Transverse colon (tissue), 4 donors: Measurements from ENCODE around the gene IMPACT. TPM values are rescaled to one million over a fixed set of nuclear protein-coding genes. Genes with fewer than 3 reads are reported as not detected.

Experiments used
- DNase-seq: peaks from one replicate; pipeline ENCODE4 v3.0.0-alpha.2; 2019
- H3K27ac ChIP-seq, 4 donors: fragments of 200-600 bp; sonication (generic); 2 replicates each; pipeline ENCODE4 v1.5.1; 2016 to 2018; ENCODE audit warnings: inconsistent platforms in 4 of 4
- H3K27me3 ChIP-seq: fragments of 200-600 bp; sonication (generic); 2 replicates; pipeline ENCODE4 v1.5.1; 2017; ENCODE audit warnings: inconsistent platforms
- H3K36me3 ChIP-seq, 4 donors: fragments of 200-600 bp; sonication (generic); 2 replicates each; pipeline ENCODE4 v1.5.1; 2017 to 2019; ENCODE audit warnings: inconsistent platforms in 4 of 4
- H3K4me1 ChIP-seq, 4 donors: fragments of 200-600 bp; sonication (generic); 2 replicates each; pipeline ENCODE4 v1.5.1; 2017 to 2020; ENCODE audit warnings: inconsistent platforms in 4 of 4
- H3K4me3 ChIP-seq, 4 donors: fragments of 200-600 bp; sonication (generic); 1 replicate in 1 of 4; 2 replicates in 3 of 4; pipeline versions ENCODE4 v1.5.1 to v1.6.1; 2017 to 2019; ENCODE audit warnings: inconsistent platforms in 4 of 4
- H3K9me3 ChIP-seq, 2 donors: fragments of 200-600 bp; sonication (generic); 2 replicates each; pipeline ENCODE4 v1.5.1; 2017 to 2019; ENCODE audit warnings: inconsistent platforms in 2 of 2
- EP300 ChIP-seq: sonication (generic); formaldehyde crosslinking; IDR thresholded peaks from one replicate; pipeline ENCODE4 v1.6.1; 2017; ENCODE audit warnings: antibody characterized with exemption, low read depth
- POLR2A ChIP-seq: fragments of 450-650 bp; IDR thresholded peaks from one replicate; pipeline ENCODE4 v1.6.1; 2016; ENCODE audit warnings: antibody characterized with exemption, mild to moderate bottlenecking, moderate library complexity
- POLR2AphosphoS5 ChIP-seq, 3 donors: sonication (generic); formaldehyde crosslinking; IDR thresholded peaks; one replicate each; pipeline ENCODE4 v1.6.1; 2016; ENCODE audit warnings: antibody characterized with exemption in 3 of 3
- WGBS, 2 donors: methylation state at CpG; one replicate each; pipeline ENCODE4 v1.1.5; 2018; ENCODE audit warnings: low coverage in 1 of 2; 5-methylcytosine and 5-hydroxymethylcytosine counted together
- in situ Hi-C, 4 donors: fragments of 200-750 bp; cut with MboI; loops; one replicate each; pipeline versions ENCODE4 v1.15.0 to v1.15.1; 2017; ENCODE audit warnings: low sequenced_read_pairs in 3 of 4, low pct_ligation_motif_present in 1 of 4, low pct_unique_long_range_greater_than_20kb in 1 of 4
- intact Hi-C: fragments of 100-400 bp; cut with DNase I; formaldehyde crosslinking; loops from one replicate; pipeline ENCODE4 v1.15.1; 2023; ENCODE audit warnings: low total_unique reads
- total RNA-seq, 4 donors: library from RNA; depleted of rRNA; stranded (reverse); fragments of >200 nt; gene quantifications; one replicate each; pipeline ENCODE4 v1.1.0, GENCODE V29; 2016
- TF ChIP-seq, protein P1 (sequence below), 5 experiments: fragments of 200-600 bp in 3 of 5; fragments of 450-650 bp in 2 of 5; sonication (generic) in 3 of 5; IDR thresholded peaks; 1 replicate in 2 of 5; 2 replicates in 3 of 5; pipeline ENCODE4 v1.5.1; 2016 to 2017; ENCODE audit warnings: antibody characterized with exemption in 5 of 5, inconsistent platforms in 3 of 5, mild to moderate bottlenecking in 2 of 5, moderate library complexity in 1 of 5

The IMPACT gene
- total RNA-seq, 4 donors from 2014 or later = 12.4 to 18.0 (median 16.5) TPM

DNA sequence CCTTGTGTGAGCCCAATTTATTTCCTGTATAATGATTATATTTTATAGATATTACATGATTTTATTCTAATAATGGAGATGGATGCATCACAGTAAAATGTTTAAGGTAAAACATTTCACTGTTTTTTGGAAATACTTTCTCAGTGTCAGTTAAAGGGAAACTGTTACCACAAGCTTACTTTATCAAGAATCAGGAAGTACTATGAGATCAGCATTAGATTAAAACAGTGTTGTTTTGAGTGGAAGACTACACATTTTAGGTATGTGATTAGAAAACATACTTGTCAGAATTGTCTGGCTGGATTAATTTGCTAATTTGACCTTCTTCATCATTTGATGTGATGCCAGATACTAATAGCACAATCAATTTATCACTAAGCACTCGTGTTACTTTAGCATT lies 33.9 kb downstream of the IMPACT start, which contains the start of gene HRH4:
TSS of gene HRH4 (plus strand) at position 250 of the 400 bp plus-strand sequence. CDS start at position 342, 92 bp downstream.
- TF ChIP-seq EP300 = no peak
- TF ChIP-seq POLR2A = no peak
- TF ChIP-seq, protein P1, sequence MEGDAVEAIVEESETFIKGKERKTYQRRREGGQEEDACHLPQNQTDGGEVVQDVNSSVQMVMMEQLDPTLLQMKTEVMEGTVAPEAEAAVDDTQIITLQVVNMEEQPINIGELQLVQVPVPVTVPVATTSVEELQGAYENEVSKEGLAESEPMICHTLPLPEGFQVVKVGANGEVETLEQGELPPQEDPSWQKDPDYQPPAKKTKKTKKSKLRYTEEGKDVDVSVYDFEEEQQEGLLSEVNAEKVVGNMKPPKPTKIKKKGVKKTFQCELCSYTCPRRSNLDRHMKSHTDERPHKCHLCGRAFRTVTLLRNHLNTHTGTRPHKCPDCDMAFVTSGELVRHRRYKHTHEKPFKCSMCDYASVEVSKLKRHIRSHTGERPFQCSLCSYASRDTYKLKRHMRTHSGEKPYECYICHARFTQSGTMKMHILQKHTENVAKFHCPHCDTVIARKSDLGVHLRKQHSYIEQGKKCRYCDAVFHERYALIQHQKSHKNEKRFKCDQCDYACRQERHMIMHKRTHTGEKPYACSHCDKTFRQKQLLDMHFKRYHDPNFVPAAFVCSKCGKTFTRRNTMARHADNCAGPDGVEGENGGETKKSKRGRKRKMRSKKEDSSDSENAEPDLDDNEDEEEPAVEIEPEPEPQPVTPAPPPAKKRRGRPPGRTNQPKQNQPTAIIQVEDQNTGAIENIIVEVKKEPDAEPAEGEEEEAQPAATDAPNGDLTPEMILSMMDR (IDR thresholded peaks at IDR 0.05) = no peak
- TF ChIP-seq POLR2AphosphoS5 (IDR thresholded peaks at IDR 0.05) = no peak
- in situ Hi-C loops = loop anchor here in 1 of 4 donors (25.0 kb wide), 1 partner anchor 102 kb away; no protein-coding TSS in a partner anchor

DNA sequence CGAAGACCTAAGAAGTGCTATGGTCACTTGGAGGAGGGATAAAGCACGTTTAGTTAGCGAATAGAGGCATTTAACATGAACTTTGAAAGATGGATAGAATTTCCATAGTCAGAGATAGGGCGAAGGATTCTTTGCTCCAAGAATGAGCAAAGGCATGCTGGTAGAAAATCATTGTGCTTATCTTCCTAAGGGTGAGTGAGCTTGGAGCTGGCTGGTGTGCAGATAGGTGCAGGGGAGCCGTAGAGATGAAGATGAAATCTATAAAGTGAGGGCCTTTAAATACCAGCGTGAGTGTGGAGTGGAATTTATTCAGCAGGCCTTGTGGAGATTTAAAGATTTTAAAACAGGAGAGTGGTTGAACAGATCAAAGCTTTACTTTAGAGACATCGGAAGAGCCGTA lies 35.5 kb downstream of the IMPACT start:
- no peaks in the 10 kb centered on the region for H3K36me3 ChIP-seq
- intact Hi-C loops = no loop called here
- H3K4me3 ChIP-seq = no peak overlapping the region
- H3K27me3 ChIP-seq = no peaks in the 10 kb centered on the region
- TF ChIP-seq, protein P1 (IDR thresholded peaks at IDR 0.05) = no peak
- TF ChIP-seq POLR2AphosphoS5 (IDR thresholded peaks at IDR 0.05) = no peak
- no peak for TF ChIP-seq EP300
- no peak for TF ChIP-seq POLR2A
- WGBS, 2 donors = 89 to 92% methylated on average over 7 to 8 of the region's 8 CpGs
- in situ Hi-C loops = loop anchor here in 1 of 4 donors (25.0 kb wide), 1 partner anchor 100 kb away; no protein-coding TSS in a partner anchor
- no peaks in the 10 kb centered on the region for H3K9me3 ChIP-seq
- no peaks in the 10 kb centered on the region for H3K4me1 ChIP-seq
- DNase-seq = no peak
- no peak overlapping the region for H3K27ac ChIP-seq

More for the DNA sequence above, 33.9 kb downstream of the IMPACT start, which contains the start of gene HRH4:
- no peak for DNase-seq
- intact Hi-C loops = no loop called here
- Histone ChIP-seq H3K27ac (no peak within 1 kb of the TSS), H3K4me1 (no peaks in the 10 kb centered on the region), H3K36me3 (no peaks in the 10 kb centered on the region), H3K9me3 (no peaks in the 10 kb centered on the region), H3K4me3 (no peak within 1 kb of the TSS), H3K27me3 (no peaks in the 10 kb centered on the region)
- 50% methylated on average over 1 of the region's 1 CpG; no CpG with 5 or more reads in 1 of the 2 donors for WGBS, 2 donors

DNA sequence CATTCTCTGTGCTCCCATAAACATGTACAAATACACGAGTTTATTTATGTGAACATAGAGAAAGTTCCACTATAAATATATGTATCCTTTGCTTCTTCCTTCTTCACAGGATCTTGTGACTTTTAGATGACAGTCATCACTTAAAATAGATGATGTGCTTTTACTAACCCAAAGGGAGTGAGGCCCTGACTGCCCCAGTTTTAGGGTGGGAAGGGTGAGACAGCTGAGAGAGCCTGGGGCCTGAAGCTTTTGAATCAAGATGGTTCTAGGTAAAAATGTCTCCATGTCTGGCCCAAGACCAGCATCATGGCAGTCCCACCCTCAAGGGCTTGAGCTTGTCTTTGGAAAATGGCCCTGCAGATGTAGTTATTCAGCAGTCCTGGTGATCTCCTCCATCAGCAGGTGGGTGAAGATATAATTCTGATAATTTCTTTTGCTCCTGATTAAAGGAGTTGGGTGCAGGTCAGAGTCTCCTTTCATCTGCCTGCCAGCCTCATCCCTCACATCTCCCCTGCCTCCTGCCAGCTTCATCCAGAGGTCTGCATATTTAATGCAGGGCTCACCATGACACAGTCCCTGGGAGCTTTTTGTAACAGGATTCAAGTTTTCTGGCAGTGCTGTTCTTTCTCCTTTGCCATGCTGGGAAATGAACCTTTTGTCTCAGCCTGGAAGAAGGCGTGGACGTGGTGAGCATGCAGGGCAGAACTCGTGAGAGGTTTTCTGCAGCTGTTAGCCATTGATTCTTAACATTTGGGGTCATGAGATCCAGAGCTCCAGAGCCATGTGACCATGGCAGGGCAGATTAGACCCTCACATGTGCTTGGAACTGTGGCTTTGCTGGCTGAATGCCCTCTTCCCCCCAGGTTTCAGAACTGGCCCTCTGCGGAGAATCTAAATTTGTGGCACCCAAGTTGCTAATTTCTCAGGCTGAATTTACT lies 36.6 kb downstream of the IMPACT start:
- Histone ChIP-seq H3K27ac (no peak overlapping the region), H3K4me1 (no peaks in the 10 kb centered on the region), H3K27me3 (no peaks in the 10 kb centered on the region), H3K36me3 (no peaks in the 10 kb centered on the region), H3K4me3 (no peak overlapping the region), H3K9me3 (no peaks in the 10 kb centered on the region)
- 33 to 83% methylated on average over 1 to 5 of the region's 5 CpGs for WGBS, 2 donors
- in situ Hi-C loops = loop anchor here in 1 of 4 donors (25.0 kb wide), 1 partner anchor 99 kb away; no protein-coding TSS in a partner anchor
- DNase-seq = no peak
- intact Hi-C loops = no loop called here
- TF ChIP-seq EP300 = no peak
- no peak for TF ChIP-seq POLR2AphosphoS5 (IDR thresholded peaks at IDR 0.05)
- TF ChIP-seq, protein P1 (IDR thresholded peaks at IDR 0.05) = no peak
- TF ChIP-seq POLR2A = no peak

DNA sequence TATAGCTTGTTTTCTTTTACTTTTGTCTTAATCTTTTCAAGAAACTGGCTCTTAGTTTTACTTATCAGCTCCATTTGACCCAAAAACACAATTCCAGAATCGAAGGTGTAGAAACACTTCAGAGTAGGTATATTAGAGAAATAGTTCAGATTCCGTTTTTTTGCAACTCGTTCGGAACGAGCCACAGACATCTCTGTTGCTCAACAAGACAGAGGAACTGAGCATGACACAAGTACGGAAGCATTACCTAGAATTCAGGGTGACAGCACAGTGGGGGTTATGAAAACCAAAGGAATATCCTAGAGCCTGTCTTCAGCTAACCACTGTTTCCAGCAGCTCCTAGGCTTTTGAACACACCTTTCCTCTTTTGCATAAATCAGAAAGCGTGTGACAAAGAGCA lies 39.0 kb downstream of the IMPACT start:
- no peaks in the 10 kb centered on the region for H3K36me3 ChIP-seq
- WGBS, 2 donors = 82 to 83% methylated on average over 6 to 7 of the region's 7 CpGs
- no peak for TF ChIP-seq POLR2AphosphoS5 (IDR thresholded peaks at IDR 0.05)
- TF ChIP-seq EP300 = no peak
- no peak for TF ChIP-seq POLR2A
- TF ChIP-seq, protein P1 (IDR thresholded peaks at IDR 0.05) = no peak
- intact Hi-C loops = no loop called here
- H3K9me3 ChIP-seq = no peaks in the 10 kb centered on the region
- no peak overlapping the region for H3K4me3 ChIP-seq
- DNase-seq = no peak
- no peak overlapping the region for H3K27ac ChIP-seq
- H3K27me3 ChIP-seq = no peaks in the 10 kb centered on the region
- in situ Hi-C loops = loop anchor here in 1 of 4 donors (25.0 kb wide), 1 partner anchor 97 kb away; no protein-coding TSS in a partner anchor
- H3K4me1 ChIP-seq = no peaks in the 10 kb centered on the region
